GM12878 (cell line): ENCODE results near the gene NCDN. TPM values are rescaled to one million over a fixed set of nuclear protein-coding genes. Genes with fewer than 3 reads are reported as not detected.

Experiments
- CREB1 ChIP-seq: IDR thresholded peaks from 2 replicates; pipeline ENCODE4 v1.6.1; 2012; ENCODE audit warnings: low read depth, mild to moderate bottlenecking, inconsistent platforms
- FOXK2 ChIP-seq: fragments of 450-650 bp; IDR thresholded peaks from 2 replicates; pipeline ENCODE4 v1.6.1; 2017; ENCODE audit warnings: mild to moderate bottlenecking, moderate library complexity
- RCOR1 ChIP-seq: conservative IDR thresholded peaks from 2 replicates; pipeline ENCODE4 v1.6.1; 2012; ENCODE audit warnings: low read depth, low read length, improper control_type of control experiment
- SPI1 ChIP-seq: IDR thresholded peaks from 2 replicates; pipeline ENCODE4 v1.6.1; 2011; ENCODE audit warnings: low read depth, mild to moderate bottlenecking, low read length, moderate library complexity, borderline replicate concordance; ENCODE audit not compliant: insufficient read depth
- polyA plus RNA-seq, 11 experiments: library from polyadenylated mRNA; depleted of rRNA in 4 of 11; unstranded in 6 of 11; stranded (reverse) in 5 of 11; fragments of >200 nt; fragmentation: Nextera tagmentation in 4 of 11; fragmentation: Illumina TruSeq in 1 of 11; extraction: Ambion mirVana in 4 of 11; extraction: Trizol in 1 of 11; gene quantifications; 1 replicate in 1 of 11; 2 replicates in 10 of 11; pipeline versions ENCODE4 v1.2.1 to v1.2.3, GENCODE V29; 2011 to 2016; ENCODE audit warnings: inconsistent platforms in 2 of 11, missing spikeins in 2 of 11, low read depth in 1 of 11
- total RNA-seq, 4 experiments: library from RNA; depleted of rRNA in 3 of 4; stranded (reverse); fragments of >200 nt in 3 of 4; fragmentation: Illumina TruSeq in 1 of 4; extraction: Trizol in 1 of 4; gene quantifications; 2 replicates each; pipeline versions ENCODE4 v1.2.1 to v1.2.3, GENCODE V29; 2013 to 2021
- TF ChIP-seq, protein P1 (sequence below): fragments of 450-650 bp; formaldehyde crosslinking; IDR thresholded peaks from 2 replicates; pipeline ENCODE4 v1.4.0; 2020; ENCODE audit warnings: mild to moderate bottlenecking, moderate library complexity
- TF ChIP-seq, protein P2 (sequence below): fragments of 450-650 bp; IDR thresholded peaks from 2 replicates; pipeline ENCODE4 v1.6.1; 2017; ENCODE audit warnings: antibody characterized with exemption, mild to moderate bottlenecking, moderate library complexity
- TF ChIP-seq, protein P3 (sequence below): fragments of 450-650 bp; IDR thresholded peaks from 2 replicates; pipeline ENCODE4 v1.6.1; 2014; ENCODE audit warnings: mild to moderate bottlenecking

Gene NCDN
- total and polyA plus RNA-seq, 10 of the 15 experiments (the other 5 are each of a cell fraction or from before 2014, with no cell fraction given): 1.8 to 25.5 (median 10.9) TPM

DNA sequence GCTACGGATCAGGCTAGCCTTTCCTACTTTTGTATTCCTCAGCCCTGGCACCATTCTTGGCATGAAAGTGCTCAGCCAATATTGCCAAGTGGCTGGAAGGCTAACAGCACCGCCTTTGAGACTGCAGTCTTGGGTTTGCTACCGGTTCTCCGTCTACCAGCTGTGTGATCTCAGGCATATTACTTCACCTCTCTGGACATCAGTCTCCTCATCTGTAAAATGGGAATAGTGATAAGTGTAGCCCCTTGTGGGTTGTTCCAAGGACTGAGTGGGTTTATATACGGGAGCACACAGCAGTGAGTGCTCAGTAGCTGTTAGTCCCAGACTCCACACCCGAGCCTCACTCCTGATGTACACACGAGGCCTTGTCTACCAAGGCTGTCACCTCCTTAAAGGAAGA is 29.2 kb downstream of the NCDN start (continued):
- TF ChIP-seq SPI1: no peak
- no peak for TF ChIP-seq CREB1
- TF ChIP-seq, protein P1, sequence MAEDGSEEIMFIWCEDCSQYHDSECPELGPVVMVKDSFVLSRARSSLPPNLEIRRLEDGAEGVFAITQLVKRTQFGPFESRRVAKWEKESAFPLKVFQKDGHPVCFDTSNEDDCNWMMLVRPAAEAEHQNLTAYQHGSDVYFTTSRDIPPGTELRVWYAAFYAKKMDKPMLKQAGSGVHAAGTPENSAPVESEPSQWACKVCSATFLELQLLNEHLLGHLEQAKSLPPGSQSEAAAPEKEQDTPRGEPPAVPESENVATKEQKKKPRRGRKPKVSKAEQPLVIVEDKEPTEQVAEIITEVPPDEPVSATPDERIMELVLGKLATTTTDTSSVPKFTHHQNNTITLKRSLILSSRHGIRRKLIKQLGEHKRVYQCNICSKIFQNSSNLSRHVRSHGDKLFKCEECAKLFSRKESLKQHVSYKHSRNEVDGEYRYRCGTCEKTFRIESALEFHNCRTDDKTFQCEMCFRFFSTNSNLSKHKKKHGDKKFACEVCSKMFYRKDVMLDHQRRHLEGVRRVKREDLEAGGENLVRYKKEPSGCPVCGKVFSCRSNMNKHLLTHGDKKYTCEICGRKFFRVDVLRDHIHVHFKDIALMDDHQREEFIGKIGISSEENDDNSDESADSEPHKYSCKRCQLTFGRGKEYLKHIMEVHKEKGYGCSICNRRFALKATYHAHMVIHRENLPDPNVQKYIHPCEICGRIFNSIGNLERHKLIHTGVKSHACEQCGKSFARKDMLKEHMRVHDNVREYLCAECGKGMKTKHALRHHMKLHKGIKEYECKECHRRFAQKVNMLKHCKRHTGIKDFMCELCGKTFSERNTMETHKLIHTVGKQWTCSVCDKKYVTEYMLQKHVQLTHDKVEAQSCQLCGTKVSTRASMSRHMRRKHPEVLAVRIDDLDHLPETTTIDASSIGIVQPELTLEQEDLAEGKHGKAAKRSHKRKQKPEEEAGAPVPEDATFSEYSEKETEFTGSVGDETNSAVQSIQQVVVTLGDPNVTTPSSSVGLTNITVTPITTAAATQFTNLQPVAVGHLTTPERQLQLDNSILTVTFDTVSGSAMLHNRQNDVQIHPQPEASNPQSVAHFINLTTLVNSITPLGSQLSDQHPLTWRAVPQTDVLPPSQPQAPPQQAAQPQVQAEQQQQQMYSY (CRISPR knock-in tag): no peak
- no peak for TF ChIP-seq RCOR1
- no peak for TF ChIP-seq FOXK2
- TF ChIP-seq, protein P2, sequence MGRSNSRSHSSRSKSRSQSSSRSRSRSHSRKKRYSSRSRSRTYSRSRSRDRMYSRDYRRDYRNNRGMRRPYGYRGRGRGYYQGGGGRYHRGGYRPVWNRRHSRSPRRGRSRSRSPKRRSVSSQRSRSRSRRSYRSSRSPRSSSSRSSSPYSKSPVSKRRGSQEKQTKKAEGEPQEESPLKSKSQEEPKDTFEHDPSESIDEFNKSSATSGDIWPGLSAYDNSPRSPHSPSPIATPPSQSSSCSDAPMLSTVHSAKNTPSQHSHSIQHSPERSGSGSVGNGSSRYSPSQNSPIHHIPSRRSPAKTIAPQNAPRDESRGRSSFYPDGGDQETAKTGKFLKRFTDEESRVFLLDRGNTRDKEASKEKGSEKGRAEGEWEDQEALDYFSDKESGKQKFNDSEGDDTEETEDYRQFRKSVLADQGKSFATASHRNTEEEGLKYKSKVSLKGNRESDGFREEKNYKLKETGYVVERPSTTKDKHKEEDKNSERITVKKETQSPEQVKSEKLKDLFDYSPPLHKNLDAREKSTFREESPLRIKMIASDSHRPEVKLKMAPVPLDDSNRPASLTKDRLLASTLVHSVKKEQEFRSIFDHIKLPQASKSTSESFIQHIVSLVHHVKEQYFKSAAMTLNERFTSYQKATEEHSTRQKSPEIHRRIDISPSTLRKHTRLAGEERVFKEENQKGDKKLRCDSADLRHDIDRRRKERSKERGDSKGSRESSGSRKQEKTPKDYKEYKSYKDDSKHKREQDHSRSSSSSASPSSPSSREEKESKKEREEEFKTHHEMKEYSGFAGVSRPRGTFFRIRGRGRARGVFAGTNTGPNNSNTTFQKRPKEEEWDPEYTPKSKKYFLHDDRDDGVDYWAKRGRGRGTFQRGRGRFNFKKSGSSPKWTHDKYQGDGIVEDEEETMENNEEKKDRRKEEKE: no peak
- TF ChIP-seq, protein P3, sequence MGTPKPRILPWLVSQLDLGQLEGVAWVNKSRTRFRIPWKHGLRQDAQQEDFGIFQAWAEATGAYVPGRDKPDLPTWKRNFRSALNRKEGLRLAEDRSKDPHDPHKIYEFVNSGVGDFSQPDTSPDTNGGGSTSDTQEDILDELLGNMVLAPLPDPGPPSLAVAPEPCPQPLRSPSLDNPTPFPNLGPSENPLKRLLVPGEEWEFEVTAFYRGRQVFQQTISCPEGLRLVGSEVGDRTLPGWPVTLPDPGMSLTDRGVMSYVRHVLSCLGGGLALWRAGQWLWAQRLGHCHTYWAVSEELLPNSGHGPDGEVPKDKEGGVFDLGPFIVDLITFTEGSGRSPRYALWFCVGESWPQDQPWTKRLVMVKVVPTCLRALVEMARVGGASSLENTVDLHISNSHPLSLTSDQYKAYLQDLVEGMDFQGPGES: no peak
- TF ChIP-seq, all 136 proteins: peak for 0
